ENCODE measurements around the gene AMIGO1. TPM values are rescaled to one million over a fixed set of nuclear protein-coding genes. Genes with fewer than 3 reads are reported as not detected.
A peak's percentile ranks its signal among the peaks of the same experiment; 100 is the strongest.

AMIGO1 gene
- polyA plus RNA-seq, 3 donors from 2014 or later = 3.6 to 12.5 (median 5.0) TPM

DNA sequence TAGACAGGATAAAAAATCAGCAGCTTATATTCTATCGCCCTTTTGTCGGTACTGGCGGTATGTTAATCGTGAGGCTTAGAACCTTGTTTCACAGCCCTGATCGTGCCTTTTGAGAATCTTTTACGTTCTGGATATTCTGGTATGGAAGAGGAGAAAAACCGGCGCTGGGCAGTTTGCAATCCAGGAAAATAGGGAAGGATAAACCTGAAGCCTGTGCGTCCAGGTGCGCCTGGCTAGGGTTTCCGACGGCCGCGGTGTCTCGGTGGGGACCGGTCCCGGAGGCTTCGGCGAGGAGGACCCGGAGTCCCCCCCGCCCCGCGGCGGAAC, 43.4 kb downstream of the AMIGO1 start:
- DNase-seq = no peak
- H3K27ac Mint-ChIP-seq = no peak overlapping the region
- no peaks in the 10 kb centered on the region for H3K9me3 Mint-ChIP-seq
- peak overlapping the region; percentile 60 to 78 (median 74) for H3K4me3 Mint-ChIP-seq
- H3K4me1 Mint-ChIP-seq = peaks cover 0 to 8% of the 10 kb centered on the region in 2 donors
- H3K27me3 Mint-ChIP-seq (ENCODE audit: low read depth in 3 of 3) = peaks cover 9 to 35% (median 14%) of the 10 kb centered on the region in 3 donors
- no peaks in the 10 kb centered on the region for H3K36me3 Mint-ChIP-seq

DNA sequence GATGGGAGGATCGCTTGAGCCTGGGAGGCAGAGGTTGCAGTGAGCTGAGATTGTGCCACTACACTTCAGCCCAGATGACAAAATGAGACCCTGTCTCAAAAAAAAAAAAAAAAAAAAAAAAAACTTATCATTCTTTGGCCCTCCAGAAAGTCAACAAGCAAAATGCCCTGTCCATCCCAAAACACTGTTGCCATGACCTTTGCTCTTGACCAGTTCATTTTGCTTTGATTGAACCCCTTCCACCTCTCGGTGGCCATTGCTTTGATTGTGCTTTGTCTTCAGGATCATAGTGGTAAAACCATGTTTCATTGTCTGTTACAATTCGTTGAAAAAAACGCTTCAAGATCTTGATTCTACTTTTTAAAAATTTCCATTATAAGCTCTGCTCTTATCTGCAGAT, 51.7 kb downstream of the AMIGO1 start:
- H3K9me3 Mint-ChIP-seq = peaks cover 0 to 9% (median 3%) of the 10 kb centered on the region in 6 donors
- H3K27me3 Mint-ChIP-seq (ENCODE audit: low read depth in 3 of 3) = peaks cover 3 to 22% (median 7%) of the 10 kb centered on the region in 3 donors
- H3K36me3 Mint-ChIP-seq = peaks cover 0 to 3% (median 3%) of the 10 kb centered on the region in 3 donors
- no peaks in the 10 kb centered on the region for H3K4me1 Mint-ChIP-seq
- no peak for DNase-seq
- H3K27ac Mint-ChIP-seq = no peak overlapping the region
- no peak overlapping the region for H3K4me3 Mint-ChIP-seq

DNA sequence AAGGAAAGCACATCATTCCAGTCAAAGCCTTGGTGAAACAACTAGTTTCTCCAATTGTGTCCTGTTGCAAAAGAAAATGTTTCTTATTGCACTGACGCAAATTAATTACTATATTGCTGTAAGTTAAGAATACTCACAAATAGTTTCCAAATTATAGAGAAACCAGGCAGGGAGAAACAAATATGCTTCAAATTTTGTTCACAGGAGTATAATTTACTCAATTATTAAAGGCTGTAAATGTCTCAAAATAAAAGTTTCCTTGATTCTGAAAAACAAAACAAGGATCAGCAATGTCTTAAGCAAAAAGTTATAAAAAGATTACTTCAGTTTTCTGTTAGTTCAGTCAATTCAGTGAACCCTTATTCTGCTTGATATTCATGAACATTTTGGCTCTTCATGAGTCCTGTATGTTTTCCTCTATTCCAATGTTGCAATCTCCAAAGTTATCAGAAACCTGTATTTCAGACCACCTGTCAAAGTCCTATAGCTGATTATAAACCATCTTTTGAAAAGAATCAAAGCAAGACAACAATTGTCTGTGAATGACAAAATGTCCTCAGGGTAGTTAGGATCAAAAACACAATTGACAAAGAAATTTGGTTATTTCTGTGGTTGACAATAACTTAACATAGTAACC, 54.9 kb downstream of the AMIGO1 start:
- Mint-ChIP-seq H3K4me3 (no peak overlapping the region), H3K27me3 (ENCODE audit: low read depth in 3 of 3) (peaks cover 8 to 28% (median 9%) of the 10 kb centered on the region in 3 donors), H3K4me1 (no peaks in the 10 kb centered on the region), H3K27ac (no peak overlapping the region), H3K36me3 (peaks cover 0 to 3% (median 3%) of the 10 kb centered on the region in 3 donors), H3K9me3 (peaks cover 0 to 9% (median 3%) of the 10 kb centered on the region in 6 donors)
- DNase-seq = no peak

Other genes starting within 250 kb of the AMIGO1 start
- under 1 TPM in 2 of 3 donors, not detected in 1; 0.69 to 0.87 TPM for gene PSRC1, start 226.6 kb downstream of the AMIGO1 start, polyA plus RNA-seq
- gene MYBPHL, start 202.7 kb downstream of the AMIGO1 start, polyA plus RNA-seq = not detected
- 1 to 10 TPM in 1 of 3 donors, under 1 TPM in 1, not detected in 1; 0.54 to 1.6 TPM for gene SORT1, start 111.8 kb downstream of the AMIGO1 start, polyA plus RNA-seq
- gene PSMA5, start 83.3 kb downstream of the AMIGO1 start, polyA plus RNA-seq = 100 to 1,000 TPM; 115 to 146 (median 123) TPM
- gene SYPL2, start 43.2 kb downstream of the AMIGO1 start, polyA plus RNA-seq = under 1 TPM in 2 of 3 donors, not detected in 1; 0.08 to 0.28 TPM
- 1 to 10 TPM in 2 of 3 donors, under 1 TPM in 1; 0.94 to 8.9 (median 4.1) TPM for gene ATXN7L2, start 25.8 kb downstream of the AMIGO1 start, polyA plus RNA-seq
- gene CYB561D1, start 15.6 kb downstream of the AMIGO1 start, polyA plus RNA-seq = 10 to 100 TPM in 2 of 3 donors, 1 to 10 TPM in 1; 8.8 to 20.3 (median 10.2) TPM
- gene GPR61, start 30.1 kb upstream of the AMIGO1 start, polyA plus RNA-seq = not detected
- 10 to 100 TPM in 2 of 3 donors, 1 to 10 TPM in 1; 8.8 to 16.8 (median 10.3) TPM for gene GNAI3, start 38.9 kb upstream of the AMIGO1 start, polyA plus RNA-seq
- gene GNAT2, start 109.9 kb upstream of the AMIGO1 start, polyA plus RNA-seq = not detected
- gene AMPD2, start 110.1 kb upstream of the AMIGO1 start, polyA plus RNA-seq = 10 to 100 TPM; 14.7 to 40.3 (median 28.3) TPM
- 10 to 100 TPM; 10.9 to 33.4 (median 21.0) TPM for gene GSTM4, start 146.4 kb upstream of the AMIGO1 start, polyA plus RNA-seq
- 10 to 100 TPM; 32.6 to 51.2 (median 42.5) TPM for gene GSTM2, start 158.3 kb upstream of the AMIGO1 start, polyA plus RNA-seq
- gene GSTM1, start 178.1 kb upstream of the AMIGO1 start, polyA plus RNA-seq = 10 to 100 TPM in 1 of 3 donors, not detected in 2; 35.4 TPM
- under 1 TPM in 1 of 3 donors, not detected in 2; 0.23 TPM for gene GSTM5, start 202.5 kb upstream of the AMIGO1 start, polyA plus RNA-seq
- gene GSTM3, start 231.3 kb upstream of the AMIGO1 start, polyA plus RNA-seq = 1 to 10 TPM; 1.1 to 7.1 (median 5.9) TPM